Adrenal gland (tissue), 5 donors: ENCODE results near the gene ETV3.

ENCODE experiments used
- CTCF ChIP-seq, 6 experiments: fragments of 450-650 bp in 4 of 6; fragments of 200-600 bp in 2 of 6; sonication (generic) in 1 of 6; IDR thresholded peaks; 1 replicate in 5 of 6; 2 replicates in 1 of 6; pipeline versions ENCODE4 v1.5.1 to v1.8.0; 2016 to 2021; ENCODE audit warnings: antibody characterized with exemption in 6 of 6, mild to moderate bottlenecking in 2 of 6, moderate library complexity in 1 of 6
- POLR2A ChIP-seq, 2 donors: fragments of 450-650 bp; IDR thresholded peaks; one replicate each; pipeline ENCODE4 v1.6.1; 2017; ENCODE audit warnings: antibody characterized with exemption in 2 of 2, mild to moderate bottlenecking in 2 of 2, moderate library complexity in 1 of 2
- donor health status: DM: no; HTN: no; CAD: no.

GRCh38 chr1:157161901-157162300 lies 23.7 kb upstream of the ETV3 start:
- no peak for TF ChIP-seq POLR2A (IDR thresholded peaks at IDR 0.05)
- TF ChIP-seq CTCF (IDR thresholded peaks at IDR 0.05): no peak
